Fibroblast of lung (primary cell): ENCODE measurements around the gene LRMDA. TPM values are rescaled to one million over a fixed set of nuclear protein-coding genes. Genes with fewer than 3 reads are reported as not detected.

ENCODE experiments used
- DNase-seq, 2 donors: peaks; one replicate each; pipeline versions ENCODE4 v3.0.0 to v3.0.0-alpha.2; 2010; ENCODE audit warnings: low read depth in 2 of 2
- H2AFZ ChIP-seq: 2 replicates; pipeline ENCODE4 v1.5.1; 2012; ENCODE audit warnings: low read length, control low read depth, inconsistent platforms
- H3K27ac ChIP-seq: 2 replicates; pipeline ENCODE4 v1.5.1; 2011; ENCODE audit warnings: low read length, control low read depth; ENCODE audit not compliant: insufficient read depth
- H3K27me3 ChIP-seq: 2 replicates; pipeline ENCODE4 v1.5.1; 2011; ENCODE audit warnings: mild to moderate bottlenecking, low read length; ENCODE audit not compliant: control insufficient read depth, insufficient read depth
- H3K36me3 ChIP-seq: 2 replicates; pipeline ENCODE4 v1.5.1; 2011; ENCODE audit warnings: low read length; ENCODE audit not compliant: control insufficient read depth, insufficient read depth
- H3K4me1 ChIP-seq: 2 replicates; pipeline ENCODE4 v1.5.1; 2011; ENCODE audit warnings: low read length; ENCODE audit not compliant: control insufficient read depth, insufficient read depth; ENCODE audit errors: extremely low read depth
- H3K4me2 ChIP-seq: 2 replicates; pipeline ENCODE4 v1.5.1; 2011; ENCODE audit warnings: low read length, control low read depth; ENCODE audit not compliant: insufficient read depth; ENCODE audit errors: extremely low read depth
- H3K4me3 ChIP-seq, 4 experiments: fragments of 200-600 bp in 1 of 4; sonication (generic) in 1 of 4; replicated peaks in 1 of 4; 2 replicates each; pipeline ENCODE4 v1.5.1; 2011 to 2016; ENCODE audit warnings: low read length in 4 of 4, low read depth in 3 of 4, mild to moderate bottlenecking in 3 of 4, control low read depth in 2 of 4, inconsistent platforms in 1 of 4, mixed read lengths in 1 of 4; ENCODE audit not compliant: insufficient read depth in 1 of 4; ENCODE audit errors: control extremely low read depth in 1 of 4
- H3K79me2 ChIP-seq: 2 replicates; pipeline ENCODE4 v1.5.1; 2012; ENCODE audit warnings: mild to moderate bottlenecking, low read length, inconsistent platforms; ENCODE audit not compliant: control insufficient read depth, insufficient read depth
- H3K9ac ChIP-seq: 2 replicates; pipeline ENCODE4 v1.5.1; 2011; ENCODE audit warnings: mild to moderate bottlenecking, low read length, control low read depth; ENCODE audit not compliant: insufficient read depth
- H3K9me3 ChIP-seq: 2 replicates; pipeline ENCODE4 v1.5.1; 2012; ENCODE audit warnings: low read depth, low read length; ENCODE audit not compliant: control insufficient read depth, insufficient read depth
- H4K20me1 ChIP-seq: 2 replicates; pipeline ENCODE4 v1.5.1; 2011; ENCODE audit warnings: low read length; ENCODE audit not compliant: control insufficient read depth, insufficient read depth; ENCODE audit errors: extremely low read depth
- EZH2 ChIP-seq: IDR thresholded peaks from 2 replicates; pipeline ENCODE4 v1.5.1; 2012; ENCODE audit warnings: low read length, control low read depth, mild to moderate bottlenecking; ENCODE audit errors: missing control alignments
- polyA plus RNA-seq, 2 donors: library from polyadenylated mRNA; depleted of rRNA in 1 of 2; stranded (reverse) in 1 of 2; unstranded in 1 of 2; fragments of >200 nt; gene quantifications; 2 replicates each; pipeline ENCODE4 v1.2.1, GENCODE V29; 2011 to 2012; ENCODE audit warnings: missing spikeins in 1 of 2
- total RNA-seq: library from RNA; depleted of rRNA; stranded (reverse); fragments of >200 nt; gene quantifications from 2 replicates; pipeline ENCODE4 v1.2.1, GENCODE V29; 2014
- TF ChIP-seq, protein P1 (sequence below), 2 donors: IDR thresholded peaks in 1 of 2; conservative IDR thresholded peaks in 1 of 2; 1 replicate in 1 of 2; 2 replicates in 1 of 2; pipeline ENCODE4 v1.5.1; 2011 to 2012; ENCODE audit warnings: low read length in 2 of 2, control low read depth in 1 of 2, inconsistent platforms in 1 of 2, low read depth in 1 of 2, mild to moderate bottlenecking in 1 of 2

LRMDA gene
- total and polyA plus RNA-seq, 2 donors (not counting 1 experiment from before 2014, with no cell fraction given) = 1.7 to 2.0 TPM

DNA sequence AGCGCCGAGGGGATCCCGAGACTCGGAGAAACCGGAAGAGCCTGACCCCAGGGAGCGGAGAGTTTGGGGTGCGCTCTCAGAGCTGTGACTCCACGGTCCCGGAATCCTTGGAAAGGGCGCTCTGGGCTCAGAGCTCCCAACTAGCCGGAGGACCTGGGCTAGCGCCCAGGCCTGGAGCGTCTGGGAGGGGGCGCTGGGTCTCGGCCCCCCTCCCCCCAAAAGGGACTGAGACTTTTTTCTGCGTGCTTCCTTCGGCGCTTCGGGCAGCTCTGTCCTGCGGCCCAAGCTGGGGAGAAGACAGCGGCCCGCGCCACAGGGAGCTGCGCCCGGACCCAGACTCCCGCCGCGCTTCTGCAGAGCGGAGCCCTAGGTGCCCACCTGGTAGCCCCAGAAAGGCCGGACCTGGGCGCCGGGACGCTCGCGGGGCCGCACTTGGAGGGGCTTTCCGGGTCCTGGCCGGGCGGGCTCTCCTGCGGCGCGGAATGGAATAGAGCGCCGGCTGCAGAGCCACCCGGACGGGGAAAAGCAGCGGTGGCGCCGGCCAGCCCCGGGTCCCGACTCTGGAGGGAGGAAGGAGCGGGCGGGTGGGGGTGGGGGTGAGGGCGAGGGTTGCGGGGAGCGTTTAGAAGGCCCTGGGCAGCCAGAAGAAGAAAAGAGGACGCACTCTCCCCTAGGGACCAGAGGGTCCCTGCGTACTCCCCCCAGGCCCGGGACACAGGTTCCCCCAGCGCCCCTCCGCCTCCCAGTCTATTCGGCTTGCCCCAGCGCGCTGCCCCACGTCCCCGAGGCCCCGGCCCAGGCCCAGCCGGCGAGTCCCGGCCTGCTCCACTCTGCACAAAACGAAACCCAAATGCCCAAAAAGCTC, 34.6 kb upstream of the LRMDA start:
- peaks cover 45% of the 10 kb centered on the region for H3K79me2 ChIP-seq
- peaks cover 4% of the 10 kb centered on the region for H3K4me1 ChIP-seq
- no peaks in the 10 kb centered on the region for H3K9me3 ChIP-seq
- H3K27me3 ChIP-seq = no peaks in the 10 kb centered on the region
- H3K4me2 ChIP-seq = peak overlapping the region; percentile 95
- TF ChIP-seq EZH2 = no peak
- TF ChIP-seq, protein P1, sequence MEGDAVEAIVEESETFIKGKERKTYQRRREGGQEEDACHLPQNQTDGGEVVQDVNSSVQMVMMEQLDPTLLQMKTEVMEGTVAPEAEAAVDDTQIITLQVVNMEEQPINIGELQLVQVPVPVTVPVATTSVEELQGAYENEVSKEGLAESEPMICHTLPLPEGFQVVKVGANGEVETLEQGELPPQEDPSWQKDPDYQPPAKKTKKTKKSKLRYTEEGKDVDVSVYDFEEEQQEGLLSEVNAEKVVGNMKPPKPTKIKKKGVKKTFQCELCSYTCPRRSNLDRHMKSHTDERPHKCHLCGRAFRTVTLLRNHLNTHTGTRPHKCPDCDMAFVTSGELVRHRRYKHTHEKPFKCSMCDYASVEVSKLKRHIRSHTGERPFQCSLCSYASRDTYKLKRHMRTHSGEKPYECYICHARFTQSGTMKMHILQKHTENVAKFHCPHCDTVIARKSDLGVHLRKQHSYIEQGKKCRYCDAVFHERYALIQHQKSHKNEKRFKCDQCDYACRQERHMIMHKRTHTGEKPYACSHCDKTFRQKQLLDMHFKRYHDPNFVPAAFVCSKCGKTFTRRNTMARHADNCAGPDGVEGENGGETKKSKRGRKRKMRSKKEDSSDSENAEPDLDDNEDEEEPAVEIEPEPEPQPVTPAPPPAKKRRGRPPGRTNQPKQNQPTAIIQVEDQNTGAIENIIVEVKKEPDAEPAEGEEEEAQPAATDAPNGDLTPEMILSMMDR (conservative IDR thresholded peaks at IDR 0.05 in 1 of 2, IDR thresholded peaks at IDR 0.05 in 1 of 2; ENCODE audit: low read depth in 1 of 2, low read length in 2 of 2) = no peak
- no peaks in the 10 kb centered on the region for H4K20me1 ChIP-seq
- H3K9ac ChIP-seq = peak overlapping the region; percentile 64
- H3K4me3 ChIP-seq = peak overlapping the region; percentile 67 to 97 (median 82)
- peak; percentile 45 to 65 for DNase-seq
- H3K36me3 ChIP-seq = peaks cover 10% of the 10 kb centered on the region
- H3K27ac ChIP-seq = peak overlapping the region; percentile 95
- H2AFZ ChIP-seq = peak overlapping the region; percentile 40

DNA sequence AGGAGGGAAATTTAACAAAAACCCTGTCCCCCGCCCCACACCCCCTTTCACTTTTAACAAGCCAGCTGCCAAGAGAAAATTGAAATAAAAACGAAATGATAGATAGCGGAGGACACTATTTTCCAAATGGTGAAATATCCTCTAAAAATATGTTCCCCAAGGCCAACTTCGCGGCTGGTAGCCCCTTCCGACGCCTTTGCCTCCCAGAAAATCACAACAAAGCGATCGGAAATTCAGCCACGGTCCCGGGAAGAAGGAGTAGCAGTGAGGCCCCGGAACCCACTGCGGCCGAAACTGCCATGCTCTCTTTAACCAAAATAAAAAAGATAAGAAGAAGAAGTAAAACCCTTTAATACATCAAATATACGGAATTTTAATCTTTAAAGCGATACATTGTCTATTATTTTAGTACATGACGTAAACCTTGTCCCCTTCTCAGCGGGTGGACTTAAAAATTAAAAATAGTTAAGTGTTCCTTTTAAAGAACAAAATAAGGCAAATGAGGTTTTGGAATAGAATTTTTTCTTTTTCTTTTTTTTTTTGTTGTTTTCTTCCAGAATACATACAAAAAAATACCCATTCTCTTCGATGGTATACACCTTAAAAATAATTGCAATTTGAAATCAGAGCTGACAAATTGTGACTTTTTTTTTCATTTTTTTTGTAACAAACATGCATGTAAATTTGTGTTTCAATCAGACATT, 33.8 kb upstream of the LRMDA start:
- DNase-seq = peak; percentile 23 to 66
- H3K36me3 ChIP-seq = peaks cover 10% of the 10 kb centered on the region
- no peaks in the 10 kb centered on the region for H3K27me3 ChIP-seq
- H3K4me2 ChIP-seq = peak overlapping the region; percentile 95
- H2AFZ ChIP-seq = no peak overlapping the region
- H3K79me2 ChIP-seq = peaks cover 45% of the 10 kb centered on the region
- no peak for TF ChIP-seq EZH2
- TF ChIP-seq, protein P1 (conservative IDR thresholded peaks at IDR 0.05 in 1 of 2, IDR thresholded peaks at IDR 0.05 in 1 of 2; ENCODE audit: low read depth in 1 of 2, low read length in 2 of 2) = no peak
- H3K9me3 ChIP-seq = no peaks in the 10 kb centered on the region
- H4K20me1 ChIP-seq = no peaks in the 10 kb centered on the region
- peaks cover 4% of the 10 kb centered on the region for H3K4me1 ChIP-seq
- H3K4me3 ChIP-seq = peak overlapping the region; percentile 67 to 97 (median 82)
- peak overlapping the region; percentile 64 for H3K9ac ChIP-seq
- H3K27ac ChIP-seq = peak overlapping the region; percentile 95

DNA sequence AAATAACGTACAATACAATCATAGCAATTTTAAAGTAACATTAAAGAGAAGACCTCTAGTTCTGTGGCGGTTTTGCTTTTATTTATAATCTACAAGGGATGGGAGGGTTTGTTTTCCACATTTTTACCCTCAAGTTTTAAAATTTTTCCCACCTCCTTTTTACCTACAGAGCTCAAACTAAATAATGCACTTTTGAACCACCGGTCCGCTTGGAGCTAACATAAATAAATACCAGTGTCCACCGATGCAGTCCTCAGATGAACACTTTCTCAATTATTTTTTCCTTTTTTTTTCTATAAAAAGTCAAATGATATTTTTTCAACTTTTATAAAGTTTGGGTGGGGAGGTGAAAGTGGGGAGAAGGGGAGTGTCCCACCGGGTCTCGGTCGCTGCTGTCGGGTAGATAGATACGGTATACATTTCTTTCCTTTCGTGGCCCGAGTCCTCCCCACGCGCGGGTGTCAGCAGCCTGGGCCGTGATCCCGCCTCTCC, 33.2 kb upstream of the LRMDA start:
- Histone ChIP-seq H3K36me3 (peaks cover 10% of the 10 kb centered on the region), H3K4me3 (peak overlapping the region; percentile 67 to 97 (median 82)), H3K27ac (peak overlapping the region; percentile 95), H2AFZ (no peak overlapping the region), H3K27me3 (no peaks in the 10 kb centered on the region), H3K79me2 (peaks cover 45% of the 10 kb centered on the region), H3K4me1 (peaks cover 4% of the 10 kb centered on the region), H4K20me1 (no peaks in the 10 kb centered on the region), H3K9ac (peak overlapping the region; percentile 84), H3K9me3 (no peaks in the 10 kb centered on the region), H3K4me2 (peak overlapping the region; percentile 95)
- TF ChIP-seq EZH2 = no peak
- TF ChIP-seq, protein P1 (conservative IDR thresholded peaks at IDR 0.05 in 1 of 2, IDR thresholded peaks at IDR 0.05 in 1 of 2; ENCODE audit: low read depth in 1 of 2, low read length in 2 of 2) = no peak
- peak in 1 of 2 donors; percentile 49 for DNase-seq
